Measurements from ENCODE around the gene AFF3. TPM values are rescaled to one million over a fixed set of nuclear protein-coding genes. Genes with fewer than 3 reads are reported as not detected.

AFF3 gene
- total and polyA plus RNA-seq, 2 of the 4 experiments (the other 2 are of a cell fraction): 12.9 to 14.3 TPM

GRCh38 chr2:99706735-99707134 lies 435.7 kb downstream of the AFF3 start:
- TF ChIP-seq MAZ (IDR thresholded peaks at IDR 0.05; ENCODE audit: borderline replicate concordance, low read depth, low read length): no peak
- no peak for TF ChIP-seq FOS (IDR thresholded peaks at IDR 0.05; ENCODE audit: low read depth, low read length)
- TF ChIP-seq SMC3 (IDR thresholded peaks at IDR 0.05; ENCODE audit: low read depth, low read length): no peak
- TF ChIP-seq RFX5 (IDR thresholded peaks at IDR 0.05; ENCODE audit: low read depth, low read length): no peak
- TF ChIP-seq CHD1 (IDR thresholded peaks at IDR 0.05; ENCODE audit: low read depth, low read length): no peak
- no peak for TF ChIP-seq POLR2A (IDR thresholded peaks at IDR 0.05; ENCODE audit: low read depth, low read length)
- TF ChIP-seq, protein P1, sequence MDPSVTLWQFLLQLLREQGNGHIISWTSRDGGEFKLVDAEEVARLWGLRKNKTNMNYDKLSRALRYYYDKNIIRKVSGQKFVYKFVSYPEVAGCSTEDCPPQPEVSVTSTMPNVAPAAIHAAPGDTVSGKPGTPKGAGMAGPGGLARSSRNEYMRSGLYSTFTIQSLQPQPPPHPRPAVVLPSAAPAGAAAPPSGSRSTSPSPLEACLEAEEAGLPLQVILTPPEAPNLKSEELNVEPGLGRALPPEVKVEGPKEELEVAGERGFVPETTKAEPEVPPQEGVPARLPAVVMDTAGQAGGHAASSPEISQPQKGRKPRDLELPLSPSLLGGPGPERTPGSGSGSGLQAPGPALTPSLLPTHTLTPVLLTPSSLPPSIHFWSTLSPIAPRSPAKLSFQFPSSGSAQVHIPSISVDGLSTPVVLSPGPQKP (IDR thresholded peaks at IDR 0.05; ENCODE audit: borderline replicate concordance, low read depth, low read length): no peak
- no peak for TF ChIP-seq MAFK (IDR thresholded peaks at IDR 0.05; ENCODE audit: low read depth, low read length)
- no peak for TF ChIP-seq RAD21 (IDR thresholded peaks at IDR 0.05; ENCODE audit: low read length)
- no peak for TF ChIP-seq CEBPB (IDR thresholded peaks at IDR 0.05; ENCODE audit: low read depth, low read length)
- no peak for TF ChIP-seq BHLHE40 (IDR thresholded peaks at IDR 0.05; ENCODE audit: low read depth, low read length)
- TF ChIP-seq RCOR1 (IDR thresholded peaks at IDR 0.05; ENCODE audit: insufficient replicate concordance, low read length): no peak
- H3K79me1 ChIP-seq (ENCODE audit: low read depth in 1 of 2, low read length in 2 of 2): no peaks in the 10 kb centered on the region
- peak overlapping the region; percentile 55; the same call in 1 of the 2 replicates for H3K4ac ChIP-seq (ENCODE audit: low read depth, low read length)
- peaks cover 3% of the 10 kb centered on the region; the same call in 1 of the 2 replicates for H3K9me1 ChIP-seq (ENCODE audit: insufficient read depth, low read length)
- no peaks in the 10 kb centered on the region for H4K20me1 ChIP-seq (ENCODE audit: insufficient read depth, low read length)
- H3K18ac ChIP-seq (ENCODE audit: low read depth, low read length): peak overlapping the region; percentile 79
- H3K4me1 ChIP-seq (ENCODE audit: control insufficient read depth, insufficient read depth, low read length): peaks cover 18% of the 10 kb centered on the region
- H4K5ac ChIP-seq (ENCODE audit: low read depth, low read length): peak overlapping the region; percentile 80
- dilution Hi-C loops (cut with HindIII; ENCODE audit: low sequenced_read_pairs, unreplicated experiment) (no loop called here), in situ Hi-C loops (cut with MboI; ENCODE audit: low sequenced_read_pairs) (loop anchor here (25.0 kb wide), 1 partner anchor 681 kb away; no protein-coding TSS in a partner anchor), intact Hi-C loops (cut with micrococcal nuclease) (loop anchor here (5.0 kb wide), 1 partner anchor 99 kb away; no protein-coding TSS in a partner anchor)
- WGBS, 2 experiments (ENCODE audit: extremely low coverage in 2 of 2, insufficient read length in 1 of 2): no CpG with 5 or more reads among the region's 4 CpGs
- peak overlapping the region; percentile 69 for H2BK120ac ChIP-seq (ENCODE audit: low read depth, low read length)
- peak overlapping the region; percentile 27; the same call in 1 of the 2 replicates for H3K27ac ChIP-seq (ENCODE audit: insufficient read depth, low read length)
- DNase-seq (no peak), ATAC-seq (ENCODE audit: low read depth) (no peak)
- H3K23ac ChIP-seq (ENCODE audit: low read depth, low read length): 0 out of 2 replicates have a peak overlapping the region, but pooled peaks have one; percentile 3
- BruUV-seq (replicated peaks): no TSS peak
- H3K9me3 ChIP-seq (ENCODE audit: control insufficient read depth, insufficient read depth, low read length): no peaks in the 10 kb centered on the region
- POLR2A ChIA-PET (ENCODE audit: unreplicated experiment): interaction anchor here (0.5 kb wide), 1 partner anchor 175 kb away, joined by 4 read pairs; no protein-coding TSS in a partner anchor
- peak overlapping the region; percentile 17; the same call in 1 of the 2 replicates for H3K56ac ChIP-seq (ENCODE audit: extremely low read depth, insufficient read depth, low read length)
- H4K91ac ChIP-seq (ENCODE audit: insufficient read depth, low read depth, low read length): peak overlapping the region; percentile 26
- no peaks in the 10 kb centered on the region for H3K36me3 ChIP-seq (ENCODE audit: control insufficient read depth, insufficient read depth, low read length)
- no peak overlapping the region for H2AK5ac ChIP-seq (ENCODE audit: low read depth, low read length)
- H2AK9ac ChIP-seq (replicated peaks; ENCODE audit: low read depth, low read length, poor library complexity): no peak overlapping the region
- 0 out of 3 replicates have a peak overlapping the region, but pooled peaks have one; percentile 45 for H2BK15ac ChIP-seq (ENCODE audit: low read depth, low read length)
- H3K4me3 ChIP-seq (ENCODE audit: insufficient read depth, low read depth, low read length): no peak overlapping the region
- H3K9ac ChIP-seq (ENCODE audit: low read depth, low read length): no peak overlapping the region
- H3K4me2 ChIP-seq (ENCODE audit: low read depth, low read length): peak overlapping the region; percentile 63; the same call in 1 of the 2 replicates
- H3K27me3 ChIP-seq (ENCODE audit: control insufficient read depth, insufficient read depth, low read length): no peaks in the 10 kb centered on the region
- no peak overlapping the region for H2AFZ ChIP-seq (replicated peaks; ENCODE audit: low read length, poor library complexity)
- H3K14ac ChIP-seq (replicated peaks; ENCODE audit: low read depth, low read length): peak overlapping the region; percentile 15
- H2BK5ac ChIP-seq (ENCODE audit: low read depth, low read length, poor library complexity, severe bottlenecking): peak overlapping the region; percentile 4
- H4K8ac ChIP-seq (ENCODE audit: low read depth in 2 of 2, low read length in 2 of 2): peak overlapping the region; percentile 25 to 82
- CTCF ChIA-PET: no interaction called here
- peak overlapping the region; percentile 35 for H2BK20ac ChIP-seq (ENCODE audit: low read depth, low read length)

Data from IMR-90 (cell line).